HG02588 (cell line): ENCODE results near the gene ZNF786.
"Not testable (repeated sequence)": the region's sequence is repeated elsewhere in the genome, so short reads cannot be mapped to it uniquely, and the experiment has no call there.

Experiments
- ATAC-seq: cut with Tn5 transposase; IDR thresholded peaks from one replicate; pipeline ENCODE4 v1.9.1; 2021; ENCODE audit warnings: mild to moderate bottlenecking, moderate library complexity; ENCODE audit not compliant: unreplicated experiment

ZNF786 gene

DNA sequence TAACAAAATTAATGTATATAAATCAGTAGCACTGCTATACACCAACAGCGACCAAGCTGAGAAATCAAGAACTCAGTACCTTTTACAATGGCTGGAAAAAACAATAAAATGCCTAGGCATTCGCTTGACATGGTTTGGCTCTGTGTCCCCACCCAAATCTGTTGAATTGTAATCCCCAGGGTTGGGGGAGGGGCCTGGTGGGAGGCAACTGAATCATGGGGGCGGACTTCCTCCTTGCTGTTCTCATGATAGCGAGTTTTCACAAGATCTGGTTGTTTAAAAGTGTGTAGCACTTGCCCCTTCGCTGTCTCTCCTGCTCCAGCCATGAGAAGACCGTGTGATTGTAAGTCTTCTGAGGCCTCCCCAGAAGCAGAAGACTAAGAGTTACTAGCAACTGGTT, 8.6 kb downstream of the ZNF786 start:
- ATAC-seq = no peak

DNA sequence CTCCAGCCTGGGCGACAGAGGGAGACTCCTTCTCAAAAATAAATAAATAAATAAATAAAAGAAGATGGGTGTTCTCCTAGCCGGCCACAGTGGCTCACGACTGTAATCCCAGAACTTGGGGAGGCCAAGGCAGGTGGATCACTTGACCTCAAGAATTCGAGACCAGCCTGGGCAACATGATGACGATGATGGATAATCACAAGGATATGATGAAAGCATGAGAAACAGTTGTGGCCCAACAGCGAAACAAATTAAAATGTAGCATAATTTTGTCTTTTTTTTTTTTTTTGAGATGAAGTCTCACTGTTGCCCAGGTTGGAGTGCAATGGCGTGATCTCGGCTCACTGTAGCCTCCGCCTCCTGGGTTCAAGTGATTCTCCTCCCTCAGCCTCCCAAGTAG, 12.9 kb downstream of the ZNF786 start:
- ATAC-seq = no peak

DNA sequence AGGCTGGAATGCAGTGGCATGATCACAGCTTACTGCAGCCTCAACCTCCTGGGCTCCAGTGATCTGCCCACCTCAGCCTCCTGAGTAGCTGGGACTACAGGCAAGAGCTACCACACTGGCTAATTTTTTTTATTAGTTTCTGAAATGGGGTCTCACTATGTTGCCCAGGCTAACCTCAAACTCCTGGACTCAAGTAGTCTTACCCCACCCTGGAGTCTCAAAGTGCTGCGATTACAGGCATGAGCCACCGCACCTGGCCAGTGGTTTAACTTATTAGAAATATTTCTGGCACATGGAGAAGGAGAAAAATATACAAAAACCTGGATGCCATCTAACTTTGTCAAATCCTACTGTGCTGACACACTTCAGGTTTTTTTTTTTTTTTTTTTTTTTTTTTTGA, 15.2 kb downstream of the ZNF786 start:
- no peak for ATAC-seq

DNA sequence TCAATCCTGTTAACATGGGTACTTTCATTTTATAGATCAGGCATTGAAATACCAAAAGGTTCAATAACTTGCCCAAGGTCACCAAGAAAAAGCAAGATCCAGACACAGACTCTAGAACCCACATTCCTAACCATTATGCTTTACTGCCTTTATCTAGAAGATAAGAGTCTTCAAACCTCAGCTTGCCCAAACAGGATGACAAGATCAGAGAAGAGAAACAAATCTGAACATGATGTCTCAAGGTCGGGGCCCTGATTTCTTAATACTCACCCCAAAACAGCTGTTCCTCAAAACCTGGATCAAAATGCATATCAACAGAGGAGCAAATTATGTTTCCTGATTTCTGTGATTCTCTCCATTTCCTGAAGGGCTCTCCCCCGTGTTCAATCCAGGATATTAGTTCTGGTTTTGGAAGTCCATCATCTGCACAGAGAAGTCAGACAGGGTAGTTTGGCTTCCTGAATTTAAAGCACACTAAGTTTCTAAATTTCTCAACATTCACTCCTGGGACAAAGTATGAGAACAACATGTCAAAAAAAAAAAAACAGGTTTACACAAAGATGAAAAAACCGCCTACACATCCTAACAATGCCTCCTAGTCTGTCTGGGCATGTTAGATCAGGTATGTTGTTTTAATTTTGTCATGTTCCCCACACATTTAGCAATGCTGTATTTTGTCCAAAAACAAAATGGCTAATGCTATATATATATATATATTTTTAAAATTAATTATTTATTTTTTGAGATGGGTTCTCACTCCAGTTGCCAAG, 16.2 kb downstream of the ZNF786 start:
- no peak for ATAC-seq

DNA sequence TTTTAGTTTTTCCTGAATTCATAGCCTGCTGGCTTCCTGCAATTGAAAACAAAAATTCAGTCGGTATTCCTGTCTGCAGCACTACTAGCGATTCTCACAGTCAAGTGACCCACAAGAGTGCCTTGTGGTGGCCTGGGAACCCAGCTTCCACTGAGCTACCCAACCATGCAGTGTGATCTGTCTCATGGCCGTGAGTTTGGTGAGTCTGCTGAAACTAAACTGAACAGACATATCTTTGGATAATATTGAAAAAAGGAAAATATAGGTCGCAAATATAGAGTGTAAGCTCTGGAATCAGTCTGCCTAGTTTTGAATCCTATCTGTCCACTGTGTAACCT, 18.1 kb downstream of the ZNF786 start:
- no peak for ATAC-seq

DNA sequence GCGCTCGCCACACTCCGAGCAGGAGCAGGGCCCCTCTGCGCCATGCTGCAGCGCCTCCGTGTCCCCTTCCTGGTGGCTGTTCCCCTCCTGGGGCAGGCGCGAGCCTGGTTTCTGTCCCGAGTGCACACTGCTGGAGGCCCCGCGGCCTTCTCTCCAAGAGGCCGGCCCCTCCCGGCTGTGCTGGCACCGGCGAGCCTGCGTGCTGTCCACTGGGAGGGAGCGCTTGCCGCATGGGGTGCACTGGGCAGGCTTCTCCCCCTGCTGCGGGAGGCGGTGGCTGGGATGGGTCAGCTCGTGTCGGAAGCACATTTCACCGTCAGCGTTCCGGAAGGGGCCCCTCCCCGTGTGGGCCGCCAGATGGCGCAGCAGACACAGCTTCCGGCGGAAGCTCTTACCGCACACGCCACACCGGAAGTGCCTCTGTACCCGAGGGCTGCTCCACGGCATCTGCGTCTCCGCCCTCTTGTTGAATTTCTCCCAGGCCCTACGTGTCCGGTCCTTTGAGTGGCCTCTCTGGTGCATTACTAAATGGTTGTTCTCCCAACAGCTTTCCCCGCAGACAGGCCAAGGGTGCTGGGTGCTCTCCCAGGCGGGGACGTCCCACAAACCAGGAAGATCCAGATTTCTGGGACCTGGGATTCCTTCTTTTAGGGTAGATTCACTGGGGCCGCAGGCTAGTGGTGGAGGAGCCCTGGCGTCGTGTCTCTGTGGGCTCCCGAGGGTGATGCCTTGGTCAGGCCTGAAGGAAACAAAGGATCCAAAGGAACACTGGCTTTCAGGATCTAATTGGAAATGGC, 18.7 kb downstream of the ZNF786 start:
- ATAC-seq = no peak

DNA sequence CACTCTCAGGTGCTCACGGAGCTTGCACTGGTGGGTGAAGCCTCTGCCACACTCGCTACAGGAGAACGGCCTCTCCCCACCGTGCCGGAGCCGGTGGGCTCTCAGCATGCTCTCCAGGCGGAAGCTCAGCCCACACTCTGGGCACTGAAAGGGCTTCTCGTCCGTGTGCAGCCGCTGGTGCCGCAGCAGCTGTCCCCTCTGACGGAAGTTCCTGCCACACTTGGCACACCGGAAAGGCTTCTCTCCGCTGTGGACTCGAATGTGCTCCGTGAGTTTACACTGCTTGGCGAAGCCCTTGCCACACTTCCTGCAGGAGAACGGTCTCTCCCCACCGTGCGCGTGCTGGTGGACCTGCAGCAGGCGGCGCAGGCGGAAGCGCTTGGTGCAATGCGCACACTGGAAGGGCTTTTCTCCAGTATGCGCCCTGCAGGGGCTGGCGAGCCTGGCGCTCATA, 19.3 kb downstream of the ZNF786 start:
- ATAC-seq = no peak

DNA sequence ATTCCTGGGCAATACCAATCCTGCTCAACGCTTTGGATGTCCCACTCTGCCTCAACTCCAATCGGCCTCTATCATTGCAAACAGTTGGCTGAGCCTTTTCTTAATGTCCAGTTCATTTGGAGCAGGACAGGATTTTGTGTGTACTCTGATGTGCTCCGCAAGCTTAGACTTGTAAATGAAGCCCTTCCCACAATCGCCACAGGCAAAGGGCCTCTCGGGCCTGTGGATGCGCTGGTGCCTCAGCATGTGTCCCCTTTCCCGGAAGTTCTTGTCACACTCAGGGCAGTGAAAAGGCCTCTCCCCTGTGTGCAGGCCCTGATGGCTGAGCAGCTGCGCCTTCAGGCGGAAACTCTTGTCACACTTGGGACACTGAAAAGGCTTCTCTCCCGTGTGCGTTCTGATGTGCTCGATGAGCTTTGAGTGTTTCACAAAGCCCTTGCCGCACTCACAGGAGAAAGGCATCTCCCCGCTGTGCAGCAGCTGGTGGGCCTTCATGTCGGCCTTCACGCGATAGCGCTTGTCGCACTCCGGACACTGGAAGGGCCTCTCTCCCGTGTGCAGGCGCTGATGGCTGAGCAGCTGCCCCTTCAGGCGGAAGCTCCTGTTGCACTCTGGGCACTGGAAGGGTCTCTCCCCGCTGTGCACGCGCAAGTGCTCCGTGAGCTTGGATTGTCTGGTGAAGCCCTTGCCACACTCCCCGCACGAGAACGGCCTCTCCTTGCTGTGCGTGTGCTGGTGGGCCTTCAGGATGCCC, 20.0 kb downstream of the ZNF786 start:
- no peak for ATAC-seq

DNA sequence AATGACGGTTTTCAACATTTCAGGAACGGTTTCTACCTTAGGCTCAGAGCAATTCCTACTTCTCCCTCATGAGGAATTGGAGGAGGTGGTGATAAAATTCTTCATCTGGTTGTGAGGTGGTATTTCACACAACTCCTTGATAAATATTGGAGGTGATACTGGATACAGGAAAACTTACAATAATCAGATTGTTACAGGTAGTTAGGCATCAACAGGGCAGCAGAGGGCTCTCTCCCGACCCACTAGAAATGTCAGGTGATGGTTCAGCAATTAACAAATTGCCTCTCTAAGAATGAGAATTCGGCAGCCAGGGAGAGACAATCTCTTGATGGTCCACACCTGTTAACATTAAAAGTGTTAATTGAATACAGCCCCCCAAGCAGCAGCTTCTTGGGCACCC, 22.6 kb downstream of the ZNF786 start:
- no peak for ATAC-seq

DNA sequence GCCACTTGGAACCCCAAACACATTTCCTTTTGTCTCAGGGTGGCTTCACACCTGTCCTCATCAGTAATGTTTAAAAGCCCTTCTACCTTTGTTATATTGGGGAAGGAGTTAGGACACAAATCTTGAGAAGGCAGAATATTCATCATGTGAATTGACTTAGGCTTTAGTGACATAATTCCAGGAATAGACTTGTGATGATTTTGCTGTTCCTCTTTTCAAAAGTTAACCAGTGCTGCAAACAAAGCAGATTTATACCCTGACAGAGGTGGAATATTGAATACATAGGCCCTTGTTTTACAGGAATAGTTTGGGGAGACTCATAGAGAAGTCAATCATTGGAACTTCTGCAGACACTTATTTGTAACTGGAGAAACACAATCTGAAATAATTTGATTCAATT, 27.0 kb downstream of the ZNF786 start:
- no peak for ATAC-seq

DNA sequence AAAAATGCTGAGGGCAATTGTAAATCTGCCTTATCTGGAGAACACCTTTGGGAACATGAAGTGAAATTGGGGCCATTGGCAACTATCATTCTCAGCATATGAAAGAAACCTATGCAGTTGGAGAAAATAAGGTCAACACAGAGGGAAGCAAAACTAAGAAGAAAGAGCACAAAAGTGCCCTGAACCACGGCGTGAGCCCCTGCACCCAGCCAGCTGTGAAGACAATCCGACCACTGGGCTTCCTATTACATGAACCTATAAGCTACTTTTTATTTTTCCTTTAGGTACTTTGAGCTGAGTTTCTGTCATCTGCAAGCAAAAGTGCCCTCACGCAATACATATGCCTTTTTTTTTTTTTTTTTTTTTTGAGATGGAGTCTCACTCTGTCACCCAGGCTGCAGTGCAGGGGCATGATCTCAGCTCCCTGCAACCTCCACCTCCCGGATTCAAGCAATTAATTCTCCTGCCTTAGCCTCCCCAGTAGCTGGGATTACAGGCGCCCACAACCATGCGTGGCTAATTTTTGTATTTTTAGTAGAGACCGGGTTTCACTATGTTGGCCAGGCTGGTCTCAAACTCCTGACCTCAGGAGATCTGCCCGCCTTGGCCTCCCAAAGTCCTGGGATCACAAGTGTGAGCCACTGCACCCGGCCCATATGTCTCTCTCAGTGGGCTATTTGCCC, 28.2 kb downstream of the ZNF786 start:
- ATAC-seq = not testable (repeated sequence)

DNA sequence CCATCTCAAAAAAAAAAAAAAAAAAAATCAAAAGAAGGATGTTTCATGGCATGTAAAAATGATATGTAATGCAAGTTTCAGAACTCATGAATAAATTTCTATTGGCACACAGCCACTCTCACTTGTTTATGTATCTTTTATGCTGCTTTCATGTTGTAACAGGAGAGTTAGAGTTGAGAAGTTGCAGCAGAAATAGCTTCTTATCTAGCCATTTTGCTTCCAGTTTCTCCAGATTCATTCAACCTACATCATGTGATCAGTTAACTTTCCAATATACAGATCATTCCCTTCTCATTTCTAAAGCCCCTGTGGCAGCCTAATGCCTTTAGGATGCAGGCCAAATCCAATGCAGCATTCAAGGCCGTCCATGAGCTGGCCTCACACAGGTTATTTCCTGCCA, 30.4 kb downstream of the ZNF786 start:
- ATAC-seq = no peak

DNA sequence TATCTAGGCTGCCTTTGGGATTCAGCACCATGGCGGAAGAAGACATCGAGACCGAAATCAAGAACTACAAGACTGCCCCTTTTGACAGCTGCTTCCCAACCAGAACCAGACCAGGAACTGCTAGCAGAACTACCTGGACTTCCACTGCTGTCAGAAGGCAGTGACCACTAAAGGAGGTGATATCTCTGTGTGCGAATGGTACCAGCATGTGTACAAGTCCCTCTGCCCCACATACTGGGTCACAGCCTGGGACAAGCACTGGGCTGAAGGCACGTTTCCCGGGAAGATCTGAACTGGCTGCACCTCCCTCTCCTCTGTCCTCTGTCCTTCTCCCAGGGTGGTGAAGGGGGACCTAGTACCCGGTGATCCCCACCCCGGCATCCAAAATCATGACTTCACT, 36.6 kb downstream of the ZNF786 start:
- no peak for ATAC-seq

DNA sequence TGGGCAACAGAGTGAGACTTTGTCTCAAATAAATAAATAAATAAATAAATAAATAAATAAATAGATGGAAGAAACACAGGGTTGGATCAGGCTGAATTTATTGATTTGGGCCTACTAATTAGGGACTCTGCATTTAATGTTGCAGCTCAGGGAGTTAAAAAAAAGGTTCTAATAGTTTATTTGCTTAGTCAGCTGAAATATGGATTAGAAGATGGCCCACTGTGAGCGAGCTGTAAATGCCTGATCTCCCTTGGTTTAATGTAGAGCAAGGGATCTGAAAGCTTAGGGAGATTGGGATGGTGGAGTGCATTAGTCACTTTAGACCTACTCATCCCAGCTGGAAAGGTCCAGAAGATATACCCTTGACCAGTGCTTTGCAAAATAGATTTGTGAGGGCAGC, 37.1 kb downstream of the ZNF786 start:
- no peak for ATAC-seq

DNA sequence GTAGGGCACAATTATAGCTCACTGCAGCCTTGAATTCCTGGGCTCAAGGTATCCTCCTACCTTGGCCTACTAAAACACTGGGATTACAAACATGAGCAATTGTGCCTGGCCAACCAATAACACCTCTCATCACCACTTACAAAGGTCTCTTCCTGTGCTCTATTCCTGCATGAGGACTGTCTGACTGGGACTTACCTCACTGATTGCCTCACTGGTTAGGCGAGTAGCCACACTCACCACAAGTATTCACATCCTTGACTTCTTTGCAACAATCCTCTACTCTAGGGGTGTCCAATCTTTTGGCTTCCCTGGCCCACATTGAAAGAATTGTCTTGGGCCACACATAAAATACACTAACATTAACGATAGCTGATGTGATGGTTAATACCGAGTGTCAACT, 39.6 kb downstream of the ZNF786 start:
- ATAC-seq = no peak

DNA sequence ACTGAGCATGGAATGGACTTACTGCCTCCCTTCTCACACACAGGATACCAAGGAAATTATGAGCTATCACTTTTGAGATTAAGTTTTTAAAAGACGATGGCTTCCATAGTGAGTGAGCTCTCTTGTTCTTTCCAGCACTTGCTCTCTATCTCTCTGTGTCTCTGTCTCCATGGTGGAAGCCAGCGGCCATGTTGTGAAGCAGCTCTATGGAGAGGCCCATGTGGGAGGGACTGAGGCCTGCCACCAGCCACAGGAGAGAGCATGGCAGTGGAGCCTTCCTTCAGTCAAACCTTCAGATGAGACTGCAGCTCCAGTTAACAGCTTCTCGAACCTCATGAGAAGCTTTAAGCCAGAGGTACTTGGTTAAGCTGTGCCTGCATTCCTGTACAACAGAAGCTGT, 41.7 kb downstream of the ZNF786 start:
- ATAC-seq = no peak

DNA sequence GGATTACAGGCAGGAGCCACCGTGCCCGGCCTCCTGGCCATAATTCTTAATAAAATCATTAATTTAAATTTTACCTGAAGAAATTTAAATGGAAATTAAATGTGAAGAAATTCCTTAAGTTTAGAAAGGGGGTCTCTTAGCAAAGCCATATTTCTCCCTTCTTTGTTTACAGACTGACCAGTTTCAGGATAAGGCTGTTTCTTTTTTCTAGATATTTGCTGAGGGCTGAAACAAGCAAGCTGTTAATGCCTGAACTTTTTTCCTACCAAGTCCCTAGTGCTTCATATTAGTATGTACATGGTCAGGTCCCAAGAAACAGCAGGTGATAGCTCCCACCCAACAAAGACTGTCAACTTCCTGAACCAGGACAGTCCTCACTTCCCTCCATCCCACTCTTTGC, 44.1 kb downstream of the ZNF786 start:
- ATAC-seq = no peak

DNA sequence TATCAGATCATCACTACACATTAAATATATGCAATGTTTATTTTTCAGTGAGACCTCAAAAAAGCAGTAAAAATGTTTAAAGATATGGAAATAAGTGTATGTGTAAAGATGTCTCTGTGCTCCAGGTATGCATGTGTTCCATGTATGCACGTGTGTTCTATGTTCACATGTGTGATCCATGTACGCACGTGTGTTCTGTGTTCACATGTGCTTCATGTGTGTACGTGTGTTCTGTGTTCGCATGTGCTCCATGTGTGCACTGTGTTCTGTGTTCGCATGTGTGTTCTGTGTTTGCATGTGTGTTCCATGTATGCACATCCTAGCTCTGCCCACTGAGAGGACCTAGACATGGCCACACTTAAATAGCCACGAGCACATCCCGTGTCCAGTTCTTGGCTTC, 46.6 kb downstream of the ZNF786 start:
- ATAC-seq = no peak

DNA sequence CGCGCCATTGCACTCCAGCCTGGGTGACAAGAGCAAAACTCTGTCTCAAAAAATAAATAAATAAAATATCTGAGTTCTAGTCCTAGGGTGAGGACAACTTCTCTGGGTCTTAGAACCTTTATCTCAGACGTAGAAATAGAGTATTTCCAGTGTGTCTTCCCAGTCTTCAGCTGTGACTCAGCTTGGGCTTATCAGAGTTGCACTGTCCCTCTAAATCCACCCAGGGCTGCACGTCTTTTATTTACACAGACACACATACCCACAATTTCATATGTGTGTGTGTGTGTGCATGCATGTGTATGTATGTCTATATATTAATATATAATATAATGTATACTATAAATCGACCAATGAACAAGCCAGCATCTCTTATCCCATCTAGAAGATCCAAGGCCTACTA, 49.2 kb downstream of the ZNF786 start:
- ATAC-seq = no peak

DNA sequence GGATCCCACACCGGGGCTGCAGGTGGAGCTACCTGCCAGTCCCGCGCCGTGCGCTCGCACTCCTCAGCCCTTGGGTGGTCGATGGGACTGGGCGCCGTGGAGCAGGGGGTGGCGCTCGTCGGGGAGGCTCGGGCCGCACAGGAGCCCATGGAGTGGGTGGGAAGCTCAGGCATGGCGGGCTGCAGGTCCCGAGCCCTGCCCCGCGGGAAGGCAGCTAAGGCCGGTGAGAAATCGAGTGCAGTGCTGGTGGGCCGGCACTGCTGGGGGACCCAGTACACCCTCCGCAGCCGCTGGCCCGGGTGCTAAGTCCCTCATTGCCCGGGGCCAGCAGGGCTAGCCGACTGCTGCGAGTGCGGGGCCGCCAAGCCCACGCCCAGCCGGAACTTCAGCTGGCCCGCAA, 51.9 kb downstream of the ZNF786 start:
- ATAC-seq = not testable (repeated sequence)

DNA sequence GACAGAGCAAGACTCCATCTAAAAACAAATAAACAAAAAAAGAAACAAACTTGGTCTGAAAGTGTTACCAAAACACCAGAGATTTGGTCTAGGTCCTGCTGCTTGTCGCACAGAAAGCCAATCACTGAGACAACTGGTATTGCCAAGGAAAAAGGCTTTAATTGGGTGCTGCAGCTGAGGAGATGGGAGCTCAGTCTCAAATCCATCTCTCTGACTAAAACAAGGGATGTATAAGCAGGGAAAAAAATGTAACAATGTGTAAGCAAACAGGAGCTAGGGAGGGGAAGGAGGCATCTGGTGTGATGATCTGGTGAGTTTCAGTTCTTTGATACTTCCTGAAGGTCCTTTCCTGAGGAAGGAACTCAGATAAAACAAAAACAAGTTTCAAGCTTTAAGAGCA, 53.8 kb downstream of the ZNF786 start:
- ATAC-seq = no peak
